Mucosa of descending colon (tissue), 3 donors: ENCODE results near the gene SMS. TPM values are rescaled to one million over a fixed set of nuclear protein-coding genes. Genes with fewer than 3 reads are reported as not detected.
"Not testable (repeated sequence)": the region's sequence is repeated elsewhere in the genome, so short reads cannot be mapped to it uniquely, and the experiment has no call there.

Experiments
- ATAC-seq: fragments of 200-7000 bp; cut with Tn5 transposase; one replicate; pipeline ENCODE4 v1.9.1; 2020; ENCODE audit warnings: mild to moderate bottlenecking, moderate library complexity
- DNase-seq, 3 donors: peaks; one replicate each; pipeline ENCODE4 v3.0.0-alpha.2; 2020
- H3K36me3 ChIP-seq: fragments of 200-600 bp; one replicate; pipeline ENCODE4 v1.8.0; 2021; ENCODE audit warnings: low read depth, mild to moderate bottlenecking
- H3K4me1 ChIP-seq: fragments of 200-600 bp; one replicate; pipeline ENCODE4 v1.8.0; 2021; ENCODE audit warnings: low read depth, mild to moderate bottlenecking
- H3K4me3 ChIP-seq: fragments of 200-600 bp; one replicate; pipeline ENCODE4 v1.8.0; 2021; ENCODE audit warnings: mild to moderate bottlenecking
- H3K9me3 ChIP-seq: fragments of 200-600 bp; one replicate; pipeline ENCODE4 v1.8.0; 2021; ENCODE audit warnings: mild to moderate bottlenecking
- CTCF ChIP-seq: fragments of 200-600 bp; IDR thresholded peaks from one replicate; pipeline ENCODE4 v1.8.0; 2022; ENCODE audit warnings: antibody characterized with exemption, mild to moderate bottlenecking
- intact Hi-C, 2 donors: fragments of 100-400 bp; cut with DNase I in 1 of 2; cut with micrococcal nuclease in 1 of 2; formaldehyde crosslinking; loops; one replicate each; pipeline versions ENCODE4 v1.11.0 to v1.11.1; 2022; cut with DNase I, micrococcal nuclease
- total RNA-seq, 3 donors: library from RNA; stranded (reverse); fragmentation: NEBNext Ultra II Directional in 2 of 3; extraction: Animal tissue kit (Norgen Biotek cat#: 25700) in 2 of 3; gene quantifications; one replicate each; pipeline versions ENCODE4 v1.2.1 to v1.2.4, GENCODE V29; 2021 to 2023
- donor health status: DM: no; HTN: no; CAD: no; lungs with moderate emphysema.
- donor health status: DM: no; HTN: no; CAD: no.
- donor health status: DM: no; HTN: yes; CAD: no.

The SMS gene
- total RNA-seq, 3 donors from 2014 or later, result 42.4 to 71.1 (median 56.1) TPM

- H3K36me3 ChIP-seq, result no peaks in the 10 kb centered on the region
- no peaks in the 10 kb centered on the region for H3K4me1 ChIP-seq
- DNase-seq, result no peak
- no peak for TF ChIP-seq CTCF
- intact Hi-C loops, result no loop called here
- H3K4me3 ChIP-seq, result no peak overlapping the region
- H3K9me3 ChIP-seq, result no peaks in the 10 kb centered on the region
- no peak for ATAC-seq
Observed at GRCh38 chrX:21952624-21953023, 12.1 kb downstream of the SMS start.

- not testable (repeated sequence) for H3K9me3 ChIP-seq
Observed at GRCh38 chrX:21953195-21953830, 12.8 kb downstream of the SMS start.

GRCh38 chrX:21955403-21956189 is 15.1 kb downstream of the SMS start:
- H3K4me3 ChIP-seq, result no peak overlapping the region
- DNase-seq, result no peak
- H3K36me3 ChIP-seq, result no peaks in the 10 kb centered on the region
- TF ChIP-seq CTCF, result no peak
- intact Hi-C loops, result no loop called here
- no peak for ATAC-seq
- no peaks in the 10 kb centered on the region for H3K4me1 ChIP-seq
- H3K9me3 ChIP-seq, result no peaks in the 10 kb centered on the region

More at GRCh38 chrX:21953195-21953830, 12.8 kb downstream of the SMS start:
- ATAC-seq, H3K36me3 ChIP-seq, H3K4me1 ChIP-seq, H3K4me3 ChIP-seq, intact Hi-C loops, DNase-seq: not testable (repeated sequence)

GRCh38 chrX:21956783-21957182 is 16.3 kb downstream of the SMS start:
- Histone ChIP-seq H3K4me3 (no peak overlapping the region), H3K9me3 (no peaks in the 10 kb centered on the region), H3K36me3 (no peaks in the 10 kb centered on the region), H3K4me1 (no peaks in the 10 kb centered on the region)
- intact Hi-C loops, result no loop called here
- DNase-seq (no peak), ATAC-seq (no peak)
- TF ChIP-seq CTCF, result no peak

GRCh38 chrX:21958187-21958586 is 17.7 kb downstream of the SMS start:
- Histone ChIP-seq H3K4me3 (no peak overlapping the region), H3K4me1 (no peaks in the 10 kb centered on the region), H3K9me3 (no peaks in the 10 kb centered on the region), H3K36me3 (no peaks in the 10 kb centered on the region)
- ATAC-seq (no peak), DNase-seq (no peak)
- intact Hi-C loops, result no loop called here
- TF ChIP-seq CTCF, result no peak

GRCh38 chrX:21958916-21959315 is 18.4 kb downstream of the SMS start:
- DNase-seq (no peak), ATAC-seq (no peak)
- no peaks in the 10 kb centered on the region for H3K36me3 ChIP-seq
- no peak for TF ChIP-seq CTCF
- intact Hi-C loops, result no loop called here
- no peaks in the 10 kb centered on the region for H3K4me1 ChIP-seq
- H3K9me3 ChIP-seq, result no peaks in the 10 kb centered on the region
- no peak overlapping the region for H3K4me3 ChIP-seq
